Stimulated activated CD4-positive, alpha-beta T cell treated with anti-CD3 and anti-CD28 coated beads, Interleukin-4, amount 100 ng/mL, for 24 hours (primary cell): ENCODE measurements around the gene PREX1.

Source experiments
- DNase-seq: peaks from one replicate; pipeline ENCODE4 v3.0.0-alpha.2; 2020

PREX1 gene

DNA sequence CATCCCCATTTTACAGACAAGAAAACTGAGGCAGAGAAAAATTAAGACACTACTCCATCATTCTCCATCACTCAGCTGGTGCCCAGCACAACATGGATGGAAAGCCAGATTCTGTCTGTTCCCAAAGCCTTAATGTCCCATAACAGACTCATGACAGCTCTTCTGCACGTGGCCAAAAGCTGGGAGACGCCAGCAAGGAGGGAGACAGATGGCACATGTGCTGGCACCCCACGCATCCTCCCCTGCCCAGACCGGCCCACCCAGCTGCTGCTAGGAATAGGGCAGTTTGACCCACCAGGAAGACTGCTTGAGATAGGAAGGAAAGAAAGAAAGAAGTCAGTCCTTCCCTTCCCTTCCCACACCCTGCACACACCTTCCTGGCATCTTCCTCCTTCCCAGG is 96.3 kb downstream of the PREX1 start:
- no peak for DNase-seq

DNA sequence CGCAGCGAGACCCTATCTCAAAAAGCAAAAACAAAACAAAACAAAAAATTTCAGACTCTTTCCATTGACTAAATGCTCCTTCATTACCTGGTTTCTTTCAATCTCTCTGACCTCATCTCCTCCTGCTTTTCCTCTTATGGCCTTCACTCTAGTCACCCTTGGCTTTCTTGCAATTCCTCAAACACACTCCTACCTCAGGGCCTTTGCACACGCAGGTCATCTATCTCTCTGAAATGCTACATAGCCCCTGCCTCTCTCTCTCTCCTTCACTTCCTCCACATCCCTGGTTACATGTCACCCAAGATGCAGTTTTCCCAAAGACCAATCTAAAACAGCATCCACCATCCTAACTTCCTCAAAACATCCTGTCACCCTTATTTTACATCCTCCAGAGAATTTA is 96.8 kb downstream of the PREX1 start:
- DNase-seq, result no peak

DNA sequence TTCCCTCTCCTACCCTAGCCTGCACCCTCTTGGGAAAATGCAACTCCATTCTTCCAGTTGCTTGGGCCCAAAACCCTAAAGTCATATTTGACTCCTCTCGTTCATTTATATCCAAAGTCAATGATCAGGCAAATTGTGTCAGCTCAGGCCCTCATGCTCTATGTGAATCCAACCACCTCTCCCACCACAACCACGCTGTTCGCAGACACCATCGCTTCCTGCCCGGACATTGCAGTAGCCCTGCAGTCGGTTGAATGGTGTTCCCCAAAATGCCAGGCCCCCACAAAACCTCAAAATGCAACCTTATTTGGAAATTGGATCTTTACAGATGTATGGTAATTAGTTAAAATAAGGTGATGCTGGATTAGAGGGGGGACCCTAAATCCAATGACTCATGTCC is 98.3 kb downstream of the PREX1 start:
- DNase-seq, result no peak

DNA sequence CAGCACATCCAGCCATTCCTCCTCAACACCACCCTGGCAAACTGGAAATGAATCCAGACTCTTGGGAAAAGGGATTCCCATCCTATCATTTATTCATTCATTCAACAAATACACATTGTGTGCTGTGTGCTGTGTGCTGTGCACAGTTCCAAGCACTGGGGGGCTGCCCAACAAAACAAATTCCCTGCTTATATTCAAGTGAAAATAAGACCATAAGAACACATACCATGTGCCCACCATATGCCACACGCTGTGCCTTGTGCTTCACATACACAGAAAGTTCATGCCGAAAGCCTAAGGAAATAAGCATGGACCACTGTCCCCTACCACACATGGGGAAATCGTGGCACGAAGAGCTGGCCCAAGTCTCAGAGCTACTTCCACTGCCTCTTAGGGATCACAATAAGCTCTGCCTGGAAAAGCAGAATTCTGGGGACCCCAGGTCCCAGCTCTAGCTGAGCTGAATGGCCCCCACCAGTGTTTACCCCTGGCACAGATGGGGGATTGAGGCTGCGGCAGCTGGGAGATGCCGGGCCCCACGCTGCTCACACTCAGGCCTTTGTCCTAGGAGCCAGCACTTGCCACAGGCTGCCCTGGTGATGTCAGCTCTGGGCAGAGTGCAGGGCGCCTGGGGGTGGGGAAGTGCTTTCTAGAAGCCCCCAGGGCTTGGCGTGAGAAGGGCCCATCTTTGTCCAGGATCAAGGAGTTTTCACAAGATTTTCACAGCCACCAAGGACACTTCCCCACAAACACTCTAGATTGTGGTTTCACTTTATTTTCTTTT is 99.6 kb downstream of the PREX1 start:
- DNase-seq, result no peak

DNA sequence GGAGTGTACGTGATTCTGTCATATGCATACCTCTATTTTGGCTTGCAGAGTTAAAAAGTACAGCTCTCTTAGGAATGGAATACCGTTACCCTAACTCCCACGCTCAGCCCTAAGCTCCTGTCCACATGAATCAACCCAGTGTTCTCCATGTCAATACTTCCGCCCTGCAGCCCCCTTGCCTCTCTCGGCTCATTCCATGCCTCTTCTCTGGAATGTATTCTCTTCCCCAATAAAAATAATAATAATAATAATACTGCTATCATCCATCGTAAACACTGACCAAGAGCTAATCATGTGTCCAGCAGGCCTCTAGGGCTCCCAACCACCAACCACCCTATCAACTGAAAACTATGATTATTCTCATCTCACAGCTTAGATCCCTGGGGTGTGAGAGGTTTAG is 100.6 kb downstream of the PREX1 start:
- DNase-seq, result no peak

DNA sequence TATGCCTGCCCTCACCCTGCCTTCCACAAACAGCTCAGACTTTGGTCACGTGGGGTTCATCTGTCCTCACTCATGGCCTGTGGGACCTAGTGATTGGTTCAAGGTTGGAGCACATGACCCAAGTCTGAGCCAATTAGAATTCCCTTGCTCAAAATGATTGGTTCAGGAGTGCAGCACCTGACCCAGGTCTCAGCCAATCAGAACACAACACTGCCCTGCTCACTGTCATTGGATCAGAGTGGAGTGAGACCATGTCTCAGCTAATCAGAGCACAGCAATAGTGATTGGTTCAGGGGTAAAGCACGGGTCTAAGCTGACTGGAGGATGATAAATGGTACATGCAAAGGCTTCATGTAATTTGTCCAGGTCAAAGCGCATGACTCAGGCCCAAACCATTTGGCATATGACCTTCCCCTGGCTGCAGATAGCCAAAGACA is 102.2 kb downstream of the PREX1 start:
- DNase-seq, result no peak

DNA sequence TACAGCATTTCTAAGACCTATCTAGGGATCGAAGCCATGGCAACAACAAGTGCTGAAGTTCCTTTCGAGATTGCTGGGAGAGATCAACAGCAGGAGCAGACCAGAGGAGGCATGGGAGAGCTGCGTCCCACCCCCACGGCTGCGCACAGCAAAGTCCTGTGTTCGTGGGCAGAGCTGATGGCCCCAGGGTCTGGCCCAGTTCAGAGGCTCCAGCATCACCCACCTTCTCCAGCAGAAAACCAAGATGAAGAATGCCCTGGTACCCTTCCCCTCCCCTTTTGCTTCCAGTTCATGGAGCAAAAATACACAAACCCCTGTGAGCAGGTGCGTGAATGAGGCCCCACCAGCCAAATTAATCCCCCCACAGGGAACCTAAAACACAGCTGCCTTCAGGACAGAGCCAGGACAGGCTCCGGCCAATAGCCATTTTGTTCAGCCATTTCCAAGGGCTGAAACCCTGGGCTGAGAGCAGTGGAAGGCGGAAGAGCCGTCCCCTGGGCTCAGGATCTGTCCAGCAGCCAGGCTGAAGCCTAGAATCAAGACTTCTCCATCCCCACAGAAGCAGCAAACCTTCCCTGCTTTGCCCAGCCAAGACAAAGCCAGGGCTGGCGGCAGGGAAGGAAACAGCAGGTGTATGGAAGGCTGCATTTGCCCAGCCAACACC is 102.8 kb downstream of the PREX1 start:
- DNase-seq, result no peak

DNA sequence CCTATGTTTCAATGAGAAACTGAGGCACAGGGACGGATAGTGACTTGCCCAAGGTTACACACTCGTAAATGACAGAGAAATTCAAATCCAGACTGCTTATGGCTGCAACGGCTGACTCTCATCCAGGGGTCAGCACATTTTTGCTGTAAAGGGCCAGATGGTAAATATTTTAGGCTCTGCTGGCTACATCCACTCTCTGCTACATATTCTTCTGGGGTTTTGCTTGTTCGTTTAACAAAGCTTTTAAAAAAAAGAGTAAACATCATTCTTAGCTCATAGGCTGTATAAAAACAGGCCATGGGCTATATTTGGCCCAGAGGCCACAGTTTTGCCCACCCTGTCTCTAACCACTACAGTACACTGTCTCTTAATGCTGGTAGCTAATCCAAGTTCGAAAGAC is 103.4 kb downstream of the PREX1 start:
- no peak for DNase-seq

DNA sequence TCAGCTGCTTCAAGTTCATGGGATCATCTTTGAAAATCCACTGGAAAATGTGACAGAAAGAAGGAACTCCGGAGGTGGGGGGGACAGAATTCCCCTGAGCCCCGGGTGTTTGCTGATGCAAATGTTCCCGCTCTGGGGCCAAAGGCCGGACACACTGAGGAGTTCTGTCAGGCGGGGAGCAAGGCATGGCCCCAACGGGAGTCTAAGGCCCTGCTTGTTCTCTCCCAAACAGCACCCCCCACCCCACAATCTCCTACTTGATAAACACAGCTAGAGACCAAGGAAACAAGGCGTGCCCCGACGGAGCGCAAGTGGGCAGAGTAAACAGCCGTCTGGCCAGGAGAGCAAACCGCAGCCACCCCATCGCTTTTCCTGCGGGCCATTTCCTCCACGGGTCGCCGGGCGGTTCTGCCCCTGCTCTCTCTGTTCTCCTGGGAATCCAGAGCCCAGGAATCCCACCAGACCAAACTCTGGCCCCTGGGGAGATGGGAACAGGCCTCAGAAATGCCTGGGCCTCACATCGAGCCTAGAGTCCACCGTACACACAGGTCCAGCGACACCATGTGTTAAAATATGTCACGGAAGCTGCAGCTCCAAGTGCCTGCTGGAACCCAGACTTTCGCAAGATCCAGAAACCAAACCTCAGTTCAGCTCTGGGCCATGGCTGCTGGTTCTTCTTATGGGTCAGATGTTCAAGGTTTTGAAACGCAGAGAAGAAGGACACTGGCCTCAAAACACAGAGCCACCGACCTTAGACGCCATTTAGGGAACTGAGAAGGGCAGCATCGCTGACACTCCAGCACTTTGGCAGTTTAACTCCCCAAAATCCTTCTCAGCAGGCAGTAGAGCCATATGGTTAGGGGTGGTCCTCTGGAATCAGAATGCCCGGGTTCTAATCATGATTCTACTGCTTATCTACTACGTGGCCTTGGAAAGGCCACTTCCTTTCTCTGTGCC is 104.2 kb downstream of the PREX1 start:
- no peak for DNase-seq

DNA sequence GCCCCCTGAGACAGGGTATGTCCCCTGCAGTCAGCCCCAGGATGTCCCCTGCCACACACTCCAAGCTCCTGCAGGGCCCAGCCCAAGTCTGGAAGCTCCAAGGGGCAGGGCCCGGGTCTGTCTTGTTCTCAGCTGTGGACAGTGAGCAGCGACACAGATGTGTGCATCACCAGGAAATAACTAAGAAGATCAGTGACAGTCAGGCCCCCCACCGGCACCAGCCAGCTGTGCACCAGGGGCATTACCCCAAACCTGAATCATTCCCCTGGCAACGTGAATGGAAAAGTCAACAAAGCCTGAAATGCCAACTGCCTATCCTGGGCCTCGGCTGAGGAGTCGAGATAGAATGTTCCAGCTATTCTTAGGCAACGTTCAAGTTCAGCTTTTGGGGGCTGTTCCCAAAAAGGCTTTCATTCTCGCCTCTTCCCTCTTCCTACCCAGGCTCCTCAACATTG is 105.0 kb downstream of the PREX1 start:
- no peak for DNase-seq

DNA sequence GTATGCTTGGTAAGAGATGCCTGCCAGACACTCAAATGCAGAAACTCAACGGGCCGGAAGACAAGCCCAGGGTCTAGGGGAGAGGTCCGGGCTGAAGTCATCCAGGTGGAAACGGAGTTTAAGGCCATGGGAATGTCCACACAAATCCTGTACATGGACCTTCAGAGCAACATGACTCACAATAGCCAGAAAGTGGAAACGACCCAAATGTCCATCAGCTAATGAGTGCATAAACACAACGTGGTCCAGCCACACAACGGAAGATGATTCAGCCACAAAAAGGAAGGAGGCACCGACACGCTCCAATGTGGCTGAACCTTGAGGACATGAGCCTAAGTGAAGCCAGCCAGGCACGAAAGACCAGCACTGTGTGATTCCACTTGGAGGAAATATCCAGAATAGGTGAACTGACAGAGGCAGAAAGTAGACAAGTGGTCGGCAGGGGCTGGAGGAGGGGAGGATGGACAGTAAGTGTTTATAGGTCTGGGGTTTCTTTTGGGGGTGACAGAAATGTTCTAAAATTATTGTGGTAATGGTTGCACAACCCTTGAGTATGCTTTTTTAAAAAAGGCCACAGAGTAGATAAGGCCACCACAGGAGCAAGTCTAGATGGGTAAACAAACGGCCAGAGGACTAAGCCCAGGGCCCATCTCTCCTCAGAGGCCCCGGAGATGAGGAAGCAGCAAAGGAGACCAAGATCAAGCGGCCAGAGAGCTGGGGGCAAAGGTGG is 105.6 kb downstream of the PREX1 start:
- no peak for DNase-seq

DNA sequence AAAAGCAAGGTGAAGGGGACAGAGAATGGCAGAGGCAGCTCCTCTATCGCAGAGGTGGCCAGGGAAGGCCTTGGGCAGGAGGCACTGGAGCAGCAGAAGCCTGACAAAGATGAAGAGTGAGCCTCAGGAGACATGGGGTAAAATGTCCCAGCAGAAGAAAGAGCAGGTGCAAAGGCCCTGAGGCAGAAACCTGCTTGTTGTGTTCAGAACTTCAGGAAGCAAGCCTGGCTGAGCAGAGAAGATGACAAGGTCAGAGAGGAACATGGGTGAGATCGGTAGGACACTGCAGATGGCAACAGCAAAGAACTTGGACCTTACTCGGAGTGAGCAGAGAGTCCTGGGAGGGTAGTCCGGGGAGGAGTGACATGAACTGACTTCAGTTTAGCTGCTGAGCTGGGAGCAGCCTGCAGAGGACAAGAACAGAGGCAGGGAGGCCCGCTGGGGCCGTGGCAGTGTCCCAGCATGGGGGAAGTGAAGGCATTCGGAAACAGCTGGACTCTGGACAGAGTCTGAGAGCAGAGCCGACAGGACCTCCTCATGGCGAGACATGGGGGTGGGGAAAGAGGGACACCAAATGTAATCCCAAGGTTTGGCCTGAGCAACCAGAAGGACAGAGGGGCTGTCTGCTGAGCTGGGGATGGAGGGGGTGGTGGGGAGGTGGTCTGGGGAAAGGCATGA is 106.3 kb downstream of the PREX1 start:
- DNase-seq, result no peak

DNA sequence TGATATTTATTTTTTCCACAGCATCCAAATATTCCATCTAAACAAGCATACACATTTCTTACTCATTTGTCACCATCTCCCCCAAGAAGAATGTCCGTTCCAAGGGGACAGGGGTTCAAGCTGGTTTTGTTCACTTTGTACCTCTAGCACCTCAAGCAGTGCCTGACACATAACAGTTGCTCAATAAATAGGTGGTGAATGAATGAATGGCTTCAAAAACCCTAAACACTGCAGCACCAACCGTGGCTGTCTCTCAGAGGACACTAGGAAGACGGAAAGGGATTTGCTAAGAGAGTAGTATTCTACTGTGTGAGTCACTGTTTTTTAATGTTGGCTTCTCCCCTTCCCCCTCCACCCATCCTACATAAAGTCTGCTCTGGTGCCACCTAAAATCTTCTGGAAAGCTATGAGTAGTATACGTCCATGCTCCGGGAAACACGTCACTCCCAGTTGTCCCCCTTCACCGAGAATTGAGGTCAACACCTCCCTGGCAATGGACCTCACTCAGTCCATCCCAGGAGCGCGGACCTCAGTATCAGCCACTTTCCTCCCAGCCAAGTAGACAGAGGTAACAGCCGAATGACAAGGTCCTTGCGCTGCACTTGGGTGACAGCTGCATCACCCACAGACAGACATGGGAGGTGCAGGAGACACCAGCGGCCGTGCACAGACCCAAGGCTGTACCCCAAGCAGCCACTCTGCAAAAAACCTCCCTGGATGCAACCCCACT is 107.4 kb downstream of the PREX1 start:
- no peak for DNase-seq

DNA sequence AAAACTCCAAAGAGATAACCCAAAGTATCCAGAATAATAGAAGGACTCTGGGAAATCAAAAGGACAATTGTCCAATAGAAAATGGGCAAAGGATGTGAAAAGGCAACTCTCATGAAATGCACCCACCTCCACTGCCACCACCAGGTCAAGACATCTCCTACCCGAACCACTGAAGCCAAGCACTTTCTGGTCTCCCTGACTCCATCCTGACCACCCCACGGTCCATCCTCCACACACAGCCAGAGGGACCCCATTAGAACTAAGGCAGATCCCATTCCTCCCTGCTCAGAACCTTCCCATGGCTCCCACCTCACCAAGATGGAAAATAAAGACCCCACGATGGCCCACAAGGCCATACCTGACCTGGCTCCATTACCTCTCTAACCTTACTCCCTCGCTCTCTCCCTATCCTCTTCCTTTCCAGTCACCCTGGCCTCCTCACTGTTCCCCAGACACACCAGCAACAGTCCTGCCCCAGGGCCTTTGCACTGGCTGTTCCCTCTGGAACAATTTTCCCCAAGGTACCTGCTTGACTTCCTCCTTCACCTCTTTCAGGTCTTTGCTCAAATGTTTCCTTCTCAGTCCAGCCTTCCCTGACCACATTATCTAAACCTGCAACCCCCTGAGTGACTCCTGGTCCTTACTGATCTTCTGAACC is 108.1 kb downstream of the PREX1 start:
- DNase-seq, result no peak

DNA sequence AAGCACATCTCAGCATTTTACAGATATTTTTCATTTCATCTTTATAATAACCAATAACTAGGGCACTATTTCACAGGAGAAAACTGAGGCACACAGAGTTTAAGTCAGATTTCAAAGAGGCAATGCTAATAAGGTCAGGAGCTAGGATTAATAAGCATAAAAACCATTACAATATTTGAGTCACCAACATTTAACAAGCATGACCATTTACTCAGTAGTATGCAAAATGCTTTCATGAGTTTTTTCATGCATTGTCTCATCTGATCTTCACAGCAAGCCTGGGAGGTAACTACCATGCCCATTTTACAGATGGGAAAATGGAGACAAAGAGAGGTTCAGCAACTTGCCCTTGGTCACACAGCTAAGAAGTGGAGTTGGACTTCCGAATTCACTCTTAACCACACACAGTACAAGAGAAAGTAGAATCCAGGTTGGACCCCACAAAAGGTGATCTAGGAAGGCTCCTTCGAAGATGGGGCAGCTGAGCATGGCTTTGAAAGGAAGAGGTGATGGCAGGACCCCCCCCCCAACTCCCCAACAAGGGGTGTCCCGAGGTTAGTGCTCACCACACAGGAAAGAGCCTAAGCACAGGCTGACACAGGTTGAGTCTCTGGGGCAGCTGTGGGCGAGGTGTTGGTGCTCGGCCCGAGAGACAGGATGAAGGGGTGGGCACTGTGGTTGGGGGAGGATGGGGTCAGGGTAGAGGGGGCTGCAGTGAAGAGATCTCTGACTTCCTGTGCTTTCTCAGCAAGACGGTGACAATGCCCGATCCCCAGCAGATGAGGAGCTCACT is 108.8 kb downstream of the PREX1 start:
- peak; percentile 37 for DNase-seq

DNA sequence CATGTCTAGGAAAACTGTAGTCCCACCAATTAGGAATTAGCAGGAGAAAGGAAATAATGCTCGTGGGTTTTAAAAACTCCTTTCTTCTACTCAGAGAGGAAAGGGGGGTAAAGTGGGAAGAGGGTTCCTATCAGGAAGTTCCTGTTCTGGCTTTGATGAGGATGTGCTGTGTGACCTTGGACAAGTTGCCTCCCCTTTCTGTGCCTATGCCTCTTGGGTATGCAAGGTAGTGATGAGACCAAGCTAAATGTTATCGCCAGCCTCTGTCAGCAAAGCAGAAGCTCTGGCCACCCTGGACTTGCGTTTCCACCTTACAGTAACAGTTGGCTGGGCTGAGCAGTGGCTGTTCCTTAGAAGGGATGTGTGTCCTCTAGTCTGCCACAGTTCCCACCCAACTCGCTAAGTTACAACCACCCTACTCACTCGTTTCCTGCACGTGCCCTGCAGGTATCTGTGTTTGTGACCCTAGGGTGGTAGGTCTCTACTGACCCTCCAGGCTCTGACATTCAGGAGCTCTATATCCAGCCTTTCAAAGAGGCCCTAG is 110.0 kb downstream of the PREX1 start:
- no peak for DNase-seq

DNA sequence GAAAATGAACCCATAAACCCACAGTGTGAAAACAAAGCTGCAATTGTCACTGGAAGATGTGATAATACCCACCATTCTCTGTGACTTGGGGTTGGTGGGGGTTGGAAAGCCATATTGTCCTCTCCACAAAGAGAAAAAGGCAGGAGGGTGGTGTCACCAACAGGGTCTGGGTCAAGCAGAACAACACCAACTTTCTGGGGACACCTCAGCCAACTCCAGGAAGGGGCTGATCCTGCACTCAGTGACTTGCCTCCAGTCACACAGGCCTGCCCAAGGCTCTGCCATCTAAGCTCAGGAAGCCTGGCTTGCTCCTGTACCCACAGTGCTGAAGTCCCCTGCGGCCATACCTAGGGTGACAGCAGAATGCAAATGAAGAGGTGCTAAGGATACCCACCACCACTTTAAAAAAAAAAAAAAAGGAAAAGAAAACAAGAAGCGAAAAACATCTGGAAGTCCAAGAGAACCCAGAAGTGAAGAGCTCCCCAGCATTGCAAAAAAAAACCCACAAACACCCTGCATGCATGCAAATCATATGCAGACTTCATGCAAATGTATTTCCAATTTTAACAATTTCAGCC is 110.6 kb downstream of the PREX1 start:
- no peak for DNase-seq

DNA sequence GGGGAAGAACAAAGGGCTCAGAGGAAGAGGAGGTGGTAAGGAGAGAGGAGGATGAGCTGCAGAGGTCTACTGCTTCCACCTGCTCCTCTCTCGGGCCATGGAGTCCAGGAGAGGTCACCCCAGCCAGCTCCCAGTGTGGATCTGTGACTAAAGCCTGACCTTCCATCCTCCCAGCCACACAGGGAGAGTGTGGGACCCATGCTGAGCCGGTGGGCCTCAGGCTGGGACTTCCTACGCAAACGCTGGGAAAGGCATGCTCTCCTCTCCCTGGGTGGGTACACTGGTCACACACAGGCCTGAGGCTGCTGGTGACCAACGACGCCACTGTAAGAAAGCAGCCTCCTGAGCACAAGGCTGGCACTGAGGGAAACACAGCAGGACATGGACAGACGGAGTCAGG is 111.3 kb downstream of the PREX1 start:
- no peak for DNase-seq

DNA sequence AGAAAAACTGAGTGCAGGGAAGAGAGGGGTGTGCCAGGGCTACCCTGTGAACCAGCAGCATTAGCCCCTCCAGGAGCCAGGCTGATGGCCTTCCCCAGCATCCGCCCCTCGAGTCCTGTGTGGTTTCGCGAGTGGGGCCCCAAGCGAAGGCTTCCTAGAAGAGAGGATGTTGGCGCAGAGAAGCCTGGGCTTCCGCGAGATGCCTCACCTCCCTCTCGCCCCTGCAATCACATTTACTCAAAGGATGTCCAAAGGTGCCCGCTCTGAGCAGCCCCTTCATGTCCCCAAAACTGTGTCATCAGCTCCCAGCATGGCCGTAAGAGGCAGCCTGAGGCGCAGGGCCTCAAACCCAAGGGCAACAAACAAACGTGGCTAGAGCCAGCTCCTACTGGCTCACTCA is 111.7 kb downstream of the PREX1 start:
- peak; percentile 54 for DNase-seq
